Measurements from ENCODE around the gene DDX1.
"Not testable (repeated sequence)": the region's sequence is repeated elsewhere in the genome, so short reads cannot be mapped to it uniquely, and the experiment has no call there.

Gene DDX1

DNA sequence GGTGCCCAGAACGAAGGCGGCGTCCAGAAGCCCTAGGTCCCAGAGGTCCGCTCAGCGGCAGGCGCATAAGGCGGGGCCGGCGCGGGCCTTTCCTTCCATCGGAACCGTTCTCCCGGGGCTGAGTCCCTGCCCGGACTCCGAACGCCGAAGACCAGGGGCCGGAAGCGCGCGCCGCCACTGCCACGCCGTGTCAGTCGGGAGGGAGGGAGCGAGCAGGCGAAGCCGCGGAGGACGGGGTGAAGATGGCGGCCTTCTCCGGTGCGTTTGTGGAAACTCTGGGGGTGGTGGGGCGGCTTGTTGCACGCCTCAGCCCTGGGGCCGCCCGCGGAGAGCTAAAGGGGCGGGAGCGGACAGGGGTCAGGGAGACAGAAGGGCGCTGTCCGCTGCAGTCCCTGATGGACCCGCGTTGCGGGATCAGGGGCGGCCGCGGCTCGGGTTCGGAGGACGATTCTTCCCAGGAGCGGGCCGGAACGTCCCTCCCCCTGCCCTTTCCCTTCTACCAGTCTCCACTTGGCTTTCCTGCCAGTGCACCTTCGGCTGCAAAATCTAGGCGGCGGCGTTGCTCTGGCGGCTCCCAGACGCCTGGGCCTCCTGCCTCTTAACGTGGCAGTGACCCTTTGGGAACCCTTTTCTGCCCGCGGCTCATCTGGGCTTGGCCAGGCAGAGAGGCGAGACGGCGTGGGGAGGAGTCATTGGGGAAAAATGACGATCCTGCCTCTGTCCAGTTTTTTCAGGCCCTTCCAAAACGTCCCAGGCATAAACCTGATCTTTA lies at the start of gene DDX1:
TSS of gene DDX1 (plus strand) at position 177 of the 772 bp plus-strand sequence. CDS start at position 243, 66 bp downstream.
- Histone ChIP-seq H3K27me3 (ENCODE audit: control insufficient read depth, insufficient read depth, low read length) (no peaks in the 10 kb centered on the region), H3K9me3 (ENCODE audit: control insufficient read depth, insufficient read depth, low read length) (no peaks in the 10 kb centered on the region), H3K4me3 (ENCODE audit: low read length) (peak within 1 kb of the TSS; percentile 89), H3K27ac (ENCODE audit: low read length) (no peak within 1 kb of the TSS), H3K36me3 (ENCODE audit: control insufficient read depth, insufficient read depth, low read length) (no peaks in the 10 kb centered on the region; the same call in 1 of the 2 replicates), H3K4me1 (ENCODE audit: control insufficient read depth, insufficient read depth, low read length) (no peaks in the 10 kb centered on the region)
- DNase-seq (ENCODE audit: low read depth, low spot score) = peak; percentile 31
- no CpG with 5 or more reads among the region's 68 CpGs for WGBS (ENCODE audit: insufficient coverage, insufficient read length)

DNA sequence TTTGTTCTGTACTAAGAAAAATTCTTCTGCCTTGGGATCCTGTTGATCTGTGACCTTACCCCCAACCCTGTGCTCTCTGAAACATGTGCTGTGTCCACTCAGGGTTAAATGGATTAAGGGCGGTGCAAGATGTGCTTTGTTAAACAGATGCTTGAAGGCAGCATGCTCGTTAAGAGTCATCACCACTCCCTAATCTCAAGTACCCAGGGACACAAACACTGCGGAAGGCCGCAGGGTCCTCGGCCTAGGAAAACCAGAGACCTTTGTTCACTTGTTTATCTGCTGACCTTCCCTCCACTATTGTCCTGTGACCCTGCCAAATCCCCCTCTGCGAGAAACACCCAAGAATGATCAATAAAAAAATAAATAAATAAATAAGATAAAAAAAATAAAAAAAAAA lies 49.4 kb upstream of the DDX1 start:
- H3K4me1 ChIP-seq (ENCODE audit: control insufficient read depth, insufficient read depth, low read length); H3K4me3 ChIP-seq (ENCODE audit: low read length); DNase-seq (ENCODE audit: low read depth, low spot score); H3K27me3 ChIP-seq (ENCODE audit: control insufficient read depth, insufficient read depth, low read length); H3K27ac ChIP-seq (ENCODE audit: low read length); H3K36me3 ChIP-seq (ENCODE audit: control insufficient read depth, insufficient read depth, low read length); H3K9me3 ChIP-seq (ENCODE audit: control insufficient read depth, insufficient read depth, low read length): not testable (repeated sequence)
- no CpG with 5 or more reads among the region's 6 CpGs for WGBS (ENCODE audit: insufficient coverage, insufficient read length)

DNA sequence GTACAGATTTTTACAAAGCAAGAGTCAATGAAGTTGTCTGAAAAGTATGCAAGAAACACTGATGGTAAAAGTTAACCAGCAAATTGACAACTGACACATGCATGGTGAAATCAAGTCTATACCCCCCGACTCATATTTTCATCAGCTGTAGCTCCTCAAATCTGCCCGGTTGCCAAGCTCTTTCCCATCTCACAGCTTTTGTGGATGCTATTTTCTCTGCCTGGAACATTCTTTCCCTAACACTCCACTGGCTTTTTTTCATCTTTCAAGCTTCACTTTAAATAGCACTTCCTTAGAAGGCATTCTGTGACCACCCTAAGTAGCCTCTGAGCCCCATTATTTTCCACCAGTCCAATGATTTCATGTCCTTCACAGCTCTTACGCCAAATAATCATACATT lies 48.6 kb upstream of the DDX1 start:
- Histone ChIP-seq H3K4me1 (ENCODE audit: control insufficient read depth, insufficient read depth, low read length) (no peaks in the 10 kb centered on the region), H3K36me3 (ENCODE audit: control insufficient read depth, insufficient read depth, low read length) (no peaks in the 10 kb centered on the region), H3K27me3 (ENCODE audit: control insufficient read depth, insufficient read depth, low read length) (no peaks in the 10 kb centered on the region), H3K4me3 (ENCODE audit: low read length) (no peak overlapping the region), H3K27ac (ENCODE audit: low read length) (no peak overlapping the region), H3K9me3 (ENCODE audit: control insufficient read depth, insufficient read depth, low read length) (no peaks in the 10 kb centered on the region)
- no peak for DNase-seq (ENCODE audit: low read depth, low spot score)
- WGBS (ENCODE audit: insufficient coverage, insufficient read length) = no CpG with 5 or more reads among the region's 3 CpGs

DNA sequence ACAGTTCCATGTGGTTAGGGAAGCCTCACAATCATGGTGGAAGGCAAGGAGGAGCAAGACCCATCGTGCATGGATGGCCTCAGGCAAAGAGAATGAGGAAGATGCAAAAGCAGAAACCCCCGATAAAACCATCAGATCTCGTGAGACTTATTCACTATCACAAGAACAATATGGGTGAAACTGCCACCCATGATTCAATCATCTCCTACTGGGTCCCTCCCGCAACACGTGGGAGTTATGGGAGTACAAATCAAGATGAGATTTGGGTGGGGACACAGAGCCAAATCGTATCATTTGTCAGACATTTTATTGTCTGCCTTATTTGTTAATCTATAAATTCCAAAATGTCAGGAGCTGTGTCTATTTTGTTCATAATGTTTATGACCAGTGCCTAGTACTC lies 48.1 kb upstream of the DDX1 start:
- Histone ChIP-seq H3K9me3 (ENCODE audit: control insufficient read depth, insufficient read depth, low read length) (no peaks in the 10 kb centered on the region), H3K4me1 (ENCODE audit: control insufficient read depth, insufficient read depth, low read length) (no peaks in the 10 kb centered on the region), H3K4me3 (ENCODE audit: low read length) (no peak overlapping the region), H3K36me3 (ENCODE audit: control insufficient read depth, insufficient read depth, low read length) (no peaks in the 10 kb centered on the region), H3K27ac (ENCODE audit: low read length) (no peak overlapping the region), H3K27me3 (ENCODE audit: control insufficient read depth, insufficient read depth, low read length) (no peaks in the 10 kb centered on the region)
- no peak for DNase-seq (ENCODE audit: low read depth, low spot score)
- WGBS (ENCODE audit: insufficient coverage, insufficient read length) = no CpG with 5 or more reads among the region's 6 CpGs

DNA sequence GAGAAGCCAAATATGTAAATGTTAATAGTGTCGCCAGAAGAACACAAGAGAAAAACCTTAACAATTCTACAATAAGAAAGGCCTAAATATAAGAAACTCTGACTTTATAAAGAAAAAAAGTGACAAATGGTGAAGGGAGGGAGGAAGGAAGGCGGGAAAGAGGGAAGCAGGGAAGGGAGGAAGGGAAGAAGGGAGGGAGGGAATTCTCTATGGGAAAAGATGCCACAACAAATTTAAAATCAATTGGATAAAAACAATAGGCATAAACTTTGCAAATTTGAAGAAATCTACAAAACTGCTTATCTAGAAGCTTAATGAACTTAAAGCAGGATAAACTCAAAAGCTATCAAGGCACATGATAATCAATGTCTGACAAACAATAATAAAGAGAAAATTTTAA lies 47.4 kb upstream of the DDX1 start:
- Histone ChIP-seq H3K4me1 (ENCODE audit: control insufficient read depth, insufficient read depth, low read length) (no peaks in the 10 kb centered on the region), H3K9me3 (ENCODE audit: control insufficient read depth, insufficient read depth, low read length) (no peaks in the 10 kb centered on the region), H3K36me3 (ENCODE audit: control insufficient read depth, insufficient read depth, low read length) (no peaks in the 10 kb centered on the region), H3K27me3 (ENCODE audit: control insufficient read depth, insufficient read depth, low read length) (no peaks in the 10 kb centered on the region), H3K27ac (ENCODE audit: low read length) (no peak overlapping the region), H3K4me3 (ENCODE audit: low read length) (no peak overlapping the region)
- DNase-seq (ENCODE audit: low read depth, low spot score) = no peak
- no CpG with 5 or more reads among the region's 2 CpGs for WGBS (ENCODE audit: insufficient coverage, insufficient read length)

DNA sequence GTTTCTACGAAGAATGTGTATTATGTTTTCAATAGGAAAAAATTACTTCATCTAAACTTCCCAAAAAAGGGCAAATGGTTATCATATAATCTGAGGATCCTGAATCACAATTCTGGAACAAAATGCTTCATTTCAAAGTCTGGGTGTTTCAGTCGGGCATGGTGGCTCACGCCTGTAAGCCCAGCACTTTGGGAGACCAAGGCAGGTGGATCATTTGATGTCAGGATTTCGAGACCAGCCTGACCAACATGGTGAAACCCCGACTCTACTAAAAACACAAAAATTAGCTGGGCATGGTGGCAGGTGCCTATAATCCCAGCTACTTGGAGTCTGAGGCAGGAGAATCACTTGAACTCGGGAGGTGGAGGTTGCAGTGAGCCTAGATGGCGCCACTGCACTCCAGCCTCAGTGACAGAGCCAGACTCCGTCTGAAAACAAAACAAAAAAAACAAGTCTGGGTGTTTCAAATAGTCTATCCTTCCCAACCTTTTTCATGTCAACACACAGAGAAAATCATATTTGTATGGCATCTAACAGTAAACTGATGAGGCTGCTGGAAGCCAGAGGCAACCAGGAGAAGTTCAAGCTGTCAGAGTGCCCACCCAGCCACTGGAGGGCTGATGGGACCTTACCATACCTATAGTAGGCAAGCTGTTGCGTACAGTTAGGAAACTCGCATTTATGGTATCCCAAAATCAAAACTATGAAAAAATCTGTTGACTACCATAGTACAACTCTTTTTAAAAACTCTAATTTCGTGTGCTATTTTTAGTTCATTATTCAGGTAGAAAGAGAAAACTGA lies 45.2 kb upstream of the DDX1 start:
- no peaks in the 10 kb centered on the region for H3K27me3 ChIP-seq (ENCODE audit: control insufficient read depth, insufficient read depth, low read length)
- no peaks in the 10 kb centered on the region for H3K4me1 ChIP-seq (ENCODE audit: control insufficient read depth, insufficient read depth, low read length)
- no peak overlapping the region for H3K4me3 ChIP-seq (ENCODE audit: low read length)
- H3K27ac ChIP-seq (ENCODE audit: low read length) = no peak overlapping the region
- no CpG with 5 or more reads among the region's 11 CpGs for WGBS (ENCODE audit: insufficient coverage, insufficient read length)
- no peak for DNase-seq (ENCODE audit: low read depth, low spot score)
- H3K36me3 ChIP-seq (ENCODE audit: control insufficient read depth, insufficient read depth, low read length) = no peaks in the 10 kb centered on the region
- H3K9me3 ChIP-seq (ENCODE audit: control insufficient read depth, insufficient read depth, low read length) = no peaks in the 10 kb centered on the region

DNA sequence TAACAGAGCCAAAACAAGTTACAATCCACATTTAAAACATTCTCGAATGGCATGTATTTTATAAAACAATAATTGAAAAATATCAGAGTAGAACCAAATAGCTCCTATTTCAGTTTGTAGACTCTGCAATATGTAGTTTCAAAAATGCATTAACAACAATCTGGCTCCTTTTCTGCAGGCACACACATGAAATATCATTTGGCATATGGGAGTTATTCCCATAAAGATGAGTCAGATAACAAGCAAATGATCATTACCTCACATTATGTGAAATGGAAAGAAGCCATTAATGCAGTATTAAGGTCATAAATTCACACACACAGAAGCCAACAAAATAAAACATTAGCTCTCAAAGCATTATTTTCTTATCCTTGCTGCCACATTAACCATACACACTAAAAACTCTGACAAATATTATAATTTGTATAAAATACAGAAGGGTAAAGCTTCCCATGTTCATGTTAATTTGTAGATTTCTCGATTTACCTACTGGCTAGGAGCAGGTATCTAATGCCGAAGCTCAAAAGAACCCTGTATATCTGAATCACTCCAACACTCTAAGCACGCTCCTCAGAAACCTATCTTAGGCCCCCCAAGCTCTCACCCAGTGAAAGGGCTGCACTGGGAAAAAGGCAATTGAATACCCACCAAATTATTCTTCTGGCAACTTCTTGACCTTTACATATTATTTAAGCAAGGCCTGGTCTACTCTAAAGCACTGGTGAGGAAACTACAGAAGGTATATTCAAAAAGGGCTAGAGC lies 44.4 kb upstream of the DDX1 start:
- no CpG with 5 or more reads among the region's 4 CpGs for WGBS (ENCODE audit: insufficient coverage, insufficient read length)

DNA sequence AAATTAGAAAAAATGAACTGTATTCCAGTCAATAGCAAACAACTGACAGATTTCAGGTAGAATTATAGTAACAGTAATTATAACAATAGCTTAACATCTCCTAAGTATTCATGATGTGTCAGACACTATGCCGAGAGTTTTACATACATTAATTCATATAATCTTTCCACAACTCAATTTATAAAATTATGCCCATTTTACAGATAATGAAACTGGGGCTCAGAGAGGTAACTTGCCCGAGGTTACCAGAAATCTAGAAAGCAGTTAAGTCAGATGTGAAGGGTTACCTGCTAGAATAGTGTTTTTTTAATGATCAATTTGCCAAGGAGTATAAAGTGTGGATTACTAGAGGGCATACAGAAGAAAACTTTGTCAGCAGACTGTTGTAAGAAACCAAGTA lies 42.7 kb upstream of the DDX1 start:
- 100% methylated on average over 1 of the region's 2 CpGs for WGBS (ENCODE audit: insufficient coverage, insufficient read length)

More for the DNA sequence above, 44.4 kb upstream of the DDX1 start:
- no peak for DNase-seq (ENCODE audit: low read depth, low spot score)
- H3K27ac ChIP-seq (ENCODE audit: low read length) = no peak overlapping the region
- no peaks in the 10 kb centered on the region for H3K36me3 ChIP-seq (ENCODE audit: control insufficient read depth, insufficient read depth, low read length)
- no peaks in the 10 kb centered on the region for H3K4me1 ChIP-seq (ENCODE audit: control insufficient read depth, insufficient read depth, low read length)
- H3K9me3 ChIP-seq (ENCODE audit: control insufficient read depth, insufficient read depth, low read length) = no peaks in the 10 kb centered on the region
- H3K27me3 ChIP-seq (ENCODE audit: control insufficient read depth, insufficient read depth, low read length) = no peaks in the 10 kb centered on the region
- H3K4me3 ChIP-seq (ENCODE audit: low read length) = no peak overlapping the region

DNA sequence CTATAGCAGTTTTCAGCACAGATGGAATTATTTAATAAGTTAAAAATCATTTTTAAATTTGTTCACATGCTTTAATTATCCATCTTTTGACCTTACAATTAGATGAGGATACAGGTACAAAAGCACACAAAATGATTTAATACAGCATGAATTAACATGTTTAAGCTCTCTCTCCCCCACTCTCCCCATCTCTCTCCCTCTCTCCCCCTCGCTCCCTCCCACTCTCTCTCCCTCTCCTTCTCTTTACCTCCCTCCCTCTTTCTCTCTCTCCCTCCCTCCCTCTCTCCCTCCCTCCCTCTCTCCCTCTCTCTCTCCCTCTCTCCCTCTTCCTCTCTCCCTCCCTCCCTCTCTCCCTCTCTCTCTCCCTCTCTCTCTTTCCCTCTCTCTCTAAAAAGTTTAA lies 38.1 kb upstream of the DDX1 start:
- DNase-seq (ENCODE audit: low read depth, low spot score) = no peak
- H3K4me3 ChIP-seq (ENCODE audit: low read length) = no peak overlapping the region
- 94% methylated on average over 1 of the region's 1 CpG for WGBS (ENCODE audit: insufficient coverage, insufficient read length)

More for the DNA sequence above, 42.7 kb upstream of the DDX1 start:
- H3K4me3 ChIP-seq (ENCODE audit: low read length) = no peak overlapping the region
- H3K36me3 ChIP-seq (ENCODE audit: control insufficient read depth, insufficient read depth, low read length) = no peaks in the 10 kb centered on the region
- no peak for DNase-seq (ENCODE audit: low read depth, low spot score)
- H3K27ac ChIP-seq (ENCODE audit: low read length) = no peak overlapping the region
- no peaks in the 10 kb centered on the region for H3K27me3 ChIP-seq (ENCODE audit: control insufficient read depth, insufficient read depth, low read length)
- no peaks in the 10 kb centered on the region for H3K4me1 ChIP-seq (ENCODE audit: control insufficient read depth, insufficient read depth, low read length)
- H3K9me3 ChIP-seq (ENCODE audit: control insufficient read depth, insufficient read depth, low read length) = no peaks in the 10 kb centered on the region

DNA sequence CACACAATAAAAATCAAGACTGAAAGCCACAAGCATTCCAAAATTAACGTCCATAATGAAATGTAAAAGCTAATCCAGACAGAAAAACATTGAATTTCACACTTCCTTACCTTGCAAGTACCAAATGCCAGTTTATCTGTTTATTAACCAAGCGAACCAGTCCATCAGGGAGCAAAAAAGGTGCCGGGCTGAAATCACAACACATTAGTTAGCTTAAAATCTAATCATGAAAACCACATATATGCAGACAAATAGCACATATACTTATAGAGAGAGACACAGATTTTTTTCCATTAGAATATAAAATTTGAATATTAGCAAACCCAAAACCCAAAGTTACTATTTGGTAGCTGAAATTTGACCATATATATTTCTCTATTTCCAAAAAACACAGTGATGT lies 37.7 kb upstream of the DDX1 start:
- Histone ChIP-seq H3K9me3 (ENCODE audit: control insufficient read depth, insufficient read depth, low read length) (no peaks in the 10 kb centered on the region), H3K4me1 (ENCODE audit: control insufficient read depth, insufficient read depth, low read length) (no peaks in the 10 kb centered on the region), H3K4me3 (ENCODE audit: low read length) (no peak overlapping the region), H3K36me3 (ENCODE audit: control insufficient read depth, insufficient read depth, low read length) (no peaks in the 10 kb centered on the region), H3K27ac (ENCODE audit: low read length) (no peak overlapping the region), H3K27me3 (ENCODE audit: control insufficient read depth, insufficient read depth, low read length) (no peaks in the 10 kb centered on the region)
- DNase-seq (ENCODE audit: low read depth, low spot score) = no peak
- no CpG with 5 or more reads among the region's 3 CpGs for WGBS (ENCODE audit: insufficient coverage, insufficient read length)

More for the DNA sequence above, 38.1 kb upstream of the DDX1 start:
- Histone ChIP-seq H3K9me3 (ENCODE audit: control insufficient read depth, insufficient read depth, low read length) (no peaks in the 10 kb centered on the region), H3K27ac (ENCODE audit: low read length) (no peak overlapping the region), H3K4me1 (ENCODE audit: control insufficient read depth, insufficient read depth, low read length) (no peaks in the 10 kb centered on the region), H3K36me3 (ENCODE audit: control insufficient read depth, insufficient read depth, low read length) (no peaks in the 10 kb centered on the region), H3K27me3 (ENCODE audit: control insufficient read depth, insufficient read depth, low read length) (no peaks in the 10 kb centered on the region)
